ENCODE results near the gene CYB5R4. TPM values are rescaled to one million over a fixed set of nuclear protein-coding genes. Genes with fewer than 3 reads are reported as not detected.
A peak's percentile ranks its signal among the peaks of the same experiment; 100 is the strongest.
"Not testable (repeated sequence)": the region's sequence is repeated elsewhere in the genome, so short reads cannot be mapped to it uniquely, and the experiment has no call there.

Gene CYB5R4
- total RNA-seq, 2 donors from 2014 or later: 15.3 to 15.8 TPM

DNA sequence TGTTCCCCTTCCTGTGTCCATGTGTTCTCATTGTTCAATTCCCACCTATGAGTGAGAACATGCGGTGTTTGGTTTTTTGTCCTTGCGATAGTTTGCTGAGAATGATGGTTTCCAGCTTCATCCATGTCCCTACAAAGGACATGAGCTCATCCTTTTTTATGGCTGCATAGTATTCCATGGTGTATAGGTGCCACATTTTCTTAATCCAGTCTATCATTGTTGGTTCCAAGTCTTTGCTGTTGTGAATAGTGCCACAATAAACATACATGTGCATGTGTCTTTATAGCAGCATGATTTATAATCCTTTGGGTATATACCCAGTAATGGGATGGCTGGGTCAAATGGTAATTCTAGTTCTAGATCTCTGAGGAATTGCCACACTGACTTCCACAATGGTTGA lies 37.6 kb downstream of the CYB5R4 start:
- intact Hi-C loops (cut with DNase I); ATAC-seq; DNase-seq: not testable (repeated sequence)

DNA sequence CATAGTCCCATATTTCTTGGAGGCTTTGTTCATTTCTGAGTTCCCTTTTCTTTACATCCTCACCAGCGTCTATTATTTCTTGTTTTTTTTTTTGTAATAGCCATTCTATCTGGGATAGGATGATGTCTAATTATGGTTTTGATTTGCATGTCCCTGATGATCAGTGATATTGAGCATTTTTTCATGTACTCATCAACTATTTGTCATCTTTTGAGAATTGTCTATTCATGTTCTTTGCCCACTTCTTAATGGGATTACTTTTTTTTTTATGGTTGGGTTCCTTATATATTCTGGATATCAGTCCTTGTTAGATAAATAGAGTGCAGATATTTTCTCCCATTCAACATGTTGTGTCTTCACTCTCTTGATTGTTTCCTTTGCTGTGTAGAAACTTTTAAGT lies 42.1 kb downstream of the CYB5R4 start:
- no peak for ATAC-seq
- intact Hi-C loops (cut with DNase I): no loop called here
- DNase-seq: no peak

GRCh38 chr6:83904395-83904794 lies 44.9 kb downstream of the CYB5R4 start:
- intact Hi-C loops (cut with DNase I): no loop called here
- DNase-seq: no peak
- no peak for ATAC-seq

- no peak for ATAC-seq
- intact Hi-C loops (cut with DNase I): no loop called here
These were observed 46.2 kb downstream of the CYB5R4 start for GRCh38 chr6:83905648-83906047.

GRCh38 chr6:83907623-83908390 lies 48.3 kb downstream of the CYB5R4 start:
- intact Hi-C loops (cut with DNase I); ATAC-seq; DNase-seq: not testable (repeated sequence)

More at GRCh38 chr6:83905648-83906047, 46.2 kb downstream of the CYB5R4 start:
- no peak for DNase-seq

GRCh38 chr6:83908813-83909212 lies 49.3 kb downstream of the CYB5R4 start:
- DNase-seq (no peak), ATAC-seq (no peak)
- intact Hi-C loops (cut with DNase I): no loop called here

DNA sequence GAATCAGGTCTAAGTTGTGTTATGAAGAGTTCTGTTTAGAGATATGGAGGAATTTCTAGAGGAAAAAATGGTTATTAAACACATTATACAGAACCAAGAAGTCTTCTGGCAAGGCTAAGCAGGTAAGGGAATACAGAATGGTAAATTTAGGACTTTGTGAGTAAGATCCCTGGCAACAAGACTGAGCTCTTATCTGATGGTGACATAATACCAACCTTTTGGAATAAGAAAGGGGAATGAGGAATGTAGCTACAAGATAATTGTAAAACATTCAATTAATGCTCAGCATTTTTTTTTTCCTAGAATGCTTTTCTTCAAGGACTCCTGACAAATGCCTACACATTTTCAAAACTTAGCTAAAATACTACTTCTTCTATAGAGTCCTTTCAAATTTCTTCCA lies 51.8 kb downstream of the CYB5R4 start:
- no peak for DNase-seq
- peak in 1 of 2 donors; percentile 60 for ATAC-seq
- intact Hi-C loops (cut with DNase I): no loop called here

GRCh38 chr6:83914953-83915352 lies 55.5 kb downstream of the CYB5R4 start:
- ATAC-seq (no peak), DNase-seq (no peak)
- intact Hi-C loops (cut with DNase I): no loop called here

GRCh38 chr6:83917001-83917400 lies 57.5 kb downstream of the CYB5R4 start:
- ATAC-seq: no peak
- intact Hi-C loops (cut with DNase I): no loop called here
- no peak for DNase-seq

DNA sequence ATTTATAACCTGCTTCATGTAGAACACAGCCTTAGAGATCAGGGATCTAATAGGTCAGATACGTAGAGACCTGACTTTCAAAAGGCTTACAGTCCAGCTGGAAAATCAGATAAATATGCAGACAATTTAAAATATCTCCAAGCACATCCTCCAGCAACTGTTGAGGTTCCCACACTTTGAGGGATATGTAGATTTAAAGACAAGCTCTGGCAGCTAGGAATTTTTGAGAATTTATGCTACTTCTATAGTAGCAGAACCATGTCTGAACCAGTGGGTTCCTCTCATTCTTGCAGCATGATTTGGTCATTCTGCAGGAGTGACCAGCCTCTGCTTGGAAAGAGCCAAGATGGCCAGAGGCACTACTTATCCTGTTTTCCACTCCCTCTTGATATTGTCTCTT lies 60.5 kb downstream of the CYB5R4 start:
- DNase-seq (no peak), ATAC-seq (no peak)
- intact Hi-C loops (cut with DNase I): no loop called here

GRCh38 chr6:83921315-83921714 lies 61.8 kb downstream of the CYB5R4 start:
- DNase-seq: no peak
- intact Hi-C loops (cut with DNase I): no loop called here
- ATAC-seq: no peak

- DNase-seq: no peak
- ATAC-seq: no peak
- intact Hi-C loops (cut with DNase I): no loop called here
These were observed 68.0 kb downstream of the CYB5R4 start for GRCh38 chr6:83927470-83927869.

- ATAC-seq (no peak), DNase-seq (no peak)
- intact Hi-C loops (cut with DNase I): no loop called here
These were observed 68.8 kb downstream of the CYB5R4 start for GRCh38 chr6:83928286-83928685.

DNA sequence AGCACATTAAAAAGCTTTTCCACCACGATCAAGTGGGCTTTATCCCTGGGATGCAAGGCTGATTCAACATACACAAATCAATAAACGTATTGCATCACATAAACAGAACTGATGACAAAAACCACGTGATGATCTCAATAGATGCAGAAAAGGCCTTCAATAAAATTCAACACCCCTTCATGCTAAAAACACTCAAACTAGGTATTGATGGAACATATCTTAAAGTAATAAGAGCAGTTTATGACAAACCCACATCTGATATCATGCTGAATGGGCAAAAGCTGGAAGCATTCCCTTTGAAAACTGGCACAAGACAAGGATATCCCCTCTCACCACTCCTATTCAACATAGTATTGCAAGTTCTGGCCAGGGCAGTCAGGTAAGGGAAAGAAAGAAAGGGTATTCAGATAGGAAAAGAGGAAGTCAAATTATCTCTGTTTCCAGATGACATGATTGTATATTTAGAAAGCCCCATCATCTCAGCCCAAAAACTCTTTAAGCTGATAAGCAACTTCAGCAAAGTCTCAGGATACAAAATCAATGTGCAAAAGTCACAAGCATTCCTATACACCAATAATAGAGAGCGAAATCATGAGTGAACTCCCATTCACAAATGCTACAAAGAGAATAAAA lies 86.8 kb downstream of the CYB5R4 start:
- intact Hi-C loops (cut with DNase I); DNase-seq; ATAC-seq: not testable (repeated sequence)

DNA sequence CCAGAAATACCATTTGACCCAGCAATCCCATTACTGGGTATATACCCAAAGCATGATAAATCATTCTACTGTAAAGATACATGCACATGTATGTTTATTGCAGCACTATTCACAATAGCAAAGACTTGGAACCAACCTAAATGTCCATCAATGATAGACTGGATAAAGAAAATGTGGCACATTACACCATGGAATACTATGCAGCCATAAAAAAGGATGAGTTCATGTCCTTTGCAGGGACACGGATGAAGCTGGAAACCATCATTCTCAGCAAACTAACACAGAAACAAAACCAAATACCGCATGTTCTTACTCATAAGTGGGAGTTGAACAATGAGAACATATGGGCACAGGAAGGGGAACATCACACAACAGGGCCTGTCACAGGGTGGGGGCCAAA lies 88.5 kb downstream of the CYB5R4 start:
- intact Hi-C loops (cut with DNase I): not testable (repeated sequence)

GRCh38 chr6:83948851-83949250 lies 89.4 kb downstream of the CYB5R4 start:
- intact Hi-C loops (cut with DNase I): no loop called here
- ATAC-seq (no peak), DNase-seq (no peak)

More for the DNA sequence above, 88.5 kb downstream of the CYB5R4 start:
- ATAC-seq, DNase-seq: not testable (repeated sequence)

DNA sequence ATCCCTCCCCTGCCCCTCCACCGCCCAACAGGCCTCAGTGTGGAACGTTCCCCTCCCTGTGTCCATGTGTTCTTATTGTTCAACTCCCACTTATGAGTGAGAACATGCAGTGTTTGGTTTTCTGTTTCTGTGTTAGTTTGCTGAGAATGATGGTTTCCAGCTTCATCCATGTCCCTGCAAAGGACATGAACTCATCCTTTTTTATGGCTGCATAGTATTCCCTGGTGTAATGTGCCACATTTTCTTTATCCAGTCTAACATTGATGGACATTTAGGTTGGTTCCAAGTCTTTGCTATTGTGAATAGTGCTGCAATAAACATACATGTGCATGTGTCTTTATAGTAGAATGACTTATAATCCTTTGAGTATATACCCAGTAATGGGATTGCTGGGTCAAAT lies 91.9 kb downstream of the CYB5R4 start:
- DNase-seq, ATAC-seq: not testable (repeated sequence)

DNA sequence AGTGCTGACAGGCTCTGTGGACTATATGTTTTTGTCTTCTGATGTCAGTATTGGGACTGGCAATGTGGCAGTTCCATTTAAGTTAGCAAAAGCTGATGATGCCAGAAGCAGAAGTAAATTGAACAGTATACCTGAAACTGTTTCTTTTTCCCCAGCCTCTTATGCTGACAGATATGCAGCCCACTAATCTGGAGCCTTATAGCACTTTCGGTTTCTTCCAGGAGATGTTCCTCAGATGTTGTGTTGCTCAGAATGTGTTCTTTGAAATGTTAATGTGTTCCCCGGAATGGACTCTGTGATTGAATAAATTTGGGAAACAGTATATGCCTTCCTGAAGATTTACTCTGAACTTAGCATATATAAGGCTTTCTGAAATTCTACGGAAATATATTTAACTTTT lies 93.3 kb downstream of the CYB5R4 start:
- DNase-seq: no peak
- intact Hi-C loops (cut with DNase I): no loop called here
- no peak for ATAC-seq

More for the DNA sequence above, 91.9 kb downstream of the CYB5R4 start:
- intact Hi-C loops (cut with DNase I): not testable (repeated sequence)

- DNase-seq: no peak
- intact Hi-C loops (cut with DNase I): no loop called here
- ATAC-seq: no peak
These were observed 94.9 kb downstream of the CYB5R4 start for GRCh38 chr6:83954371-83954770.

DNA sequence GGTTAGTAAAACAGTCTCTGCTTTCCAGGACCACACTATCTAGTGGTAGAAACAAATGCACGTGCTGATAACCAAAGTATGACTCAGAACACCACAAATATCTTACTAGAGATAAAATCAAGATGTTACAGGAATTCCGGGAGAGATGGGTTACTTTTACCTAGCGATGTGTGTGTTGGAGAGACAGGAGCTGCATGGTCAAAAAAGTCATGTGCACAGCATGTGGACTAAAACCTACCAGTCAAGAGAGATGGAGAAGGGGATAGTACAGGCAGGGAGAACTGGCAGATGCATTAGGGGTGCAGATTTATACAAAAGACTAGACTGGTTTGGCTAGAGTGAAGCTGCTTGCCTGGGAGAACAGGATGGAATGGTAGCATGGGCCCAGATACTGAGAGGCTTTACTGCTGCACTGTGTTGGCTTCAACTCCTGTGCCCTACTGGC lies 98.8 kb downstream of the CYB5R4 start:
- ATAC-seq (no peak), DNase-seq (no peak)
- intact Hi-C loops (cut with DNase I): no loop called here

DNA sequence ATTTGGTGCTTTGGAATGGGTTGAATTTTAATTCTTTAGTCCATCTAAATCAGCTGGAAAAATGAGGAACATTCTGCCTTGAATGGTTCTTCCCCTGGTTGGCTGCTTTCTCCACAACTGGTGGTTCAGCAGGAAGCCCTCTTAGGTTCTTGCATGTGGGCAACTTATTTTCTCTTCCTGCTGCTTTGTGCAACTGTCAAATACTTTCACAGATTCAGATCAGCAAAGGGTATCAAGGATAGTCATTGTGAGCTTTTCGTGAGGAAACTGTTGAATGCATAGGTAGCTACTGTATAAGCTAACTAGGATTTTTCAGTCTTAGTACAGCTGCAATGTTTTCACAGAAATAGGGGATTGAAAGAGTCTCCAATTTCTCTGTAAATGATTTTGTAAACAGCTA lies 101.2 kb downstream of the CYB5R4 start:
- intact Hi-C loops (cut with DNase I): no loop called here
- DNase-seq (no peak), ATAC-seq (no peak)
